H1 (cell line): ENCODE results near the gene BCAS4. TPM values are rescaled to one million over a fixed set of nuclear protein-coding genes. Genes with fewer than 3 reads are reported as not detected.

ENCODE experiments used
- polyA plus RNA-seq, 7 experiments: library from polyadenylated mRNA; depleted of rRNA in 3 of 7; stranded (reverse) in 5 of 7; unstranded in 2 of 7; fragments of >200 nt in 5 of 7; fragments of 200-250 nt in 2 of 7; gene quantifications; 1 replicate in 5 of 7; 2 replicates in 1 of 7; 4 replicates in 1 of 7; pipeline versions ENCODE4 v1.2.1 to v1.2.3, GENCODE V29; 2011 to 2013; ENCODE audit warnings: missing spikeins in 2 of 7, mixed read lengths in 2 of 7
- total RNA-seq: library from RNA; stranded (reverse); fragmentation: NEBNext Ultra II Directional; extraction: Animal tissue kit (Norgen Biotek cat#: 25700); gene quantifications from 2 replicates; pipeline ENCODE4 v1.2.1, GENCODE V29; 2021
- TF ChIP-seq, protein P1 (sequence below): fragments of 300-600 bp; sonication (generic); IDR thresholded peaks from 2 replicates; pipeline ENCODE4 v1.7.1; 2012; ENCODE audit warnings: low read length, moderate library complexity, mild to moderate bottlenecking, inconsistent platforms; ENCODE audit not compliant: insufficient replicate concordance

BCAS4 gene
- total and polyA plus RNA-seq, 2 of the 8 experiments (the other 6 are each of a cell fraction or from before 2014, with no cell fraction given): 21.2 to 23.6 TPM

DNA sequence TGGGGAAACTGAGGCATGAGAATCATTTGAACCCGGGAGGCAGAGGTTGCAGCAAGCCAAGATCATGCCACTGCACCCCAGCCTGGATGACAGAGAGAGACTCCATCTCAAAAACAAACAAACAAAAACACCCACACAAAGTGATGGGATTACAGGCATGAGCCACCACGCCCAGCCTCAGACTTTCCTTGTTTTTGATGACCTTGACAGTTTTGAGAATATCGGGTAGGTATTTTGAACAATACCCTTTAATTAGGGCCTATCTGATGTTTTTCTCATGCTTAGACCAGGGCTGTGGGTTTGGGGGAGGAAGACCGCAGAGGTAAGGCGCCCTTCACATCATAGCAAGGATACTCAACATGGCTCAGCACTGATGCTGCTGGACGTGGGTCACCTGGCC, 72.9 kb downstream of the BCAS4 start (continued):
- TF ChIP-seq, protein P1, sequence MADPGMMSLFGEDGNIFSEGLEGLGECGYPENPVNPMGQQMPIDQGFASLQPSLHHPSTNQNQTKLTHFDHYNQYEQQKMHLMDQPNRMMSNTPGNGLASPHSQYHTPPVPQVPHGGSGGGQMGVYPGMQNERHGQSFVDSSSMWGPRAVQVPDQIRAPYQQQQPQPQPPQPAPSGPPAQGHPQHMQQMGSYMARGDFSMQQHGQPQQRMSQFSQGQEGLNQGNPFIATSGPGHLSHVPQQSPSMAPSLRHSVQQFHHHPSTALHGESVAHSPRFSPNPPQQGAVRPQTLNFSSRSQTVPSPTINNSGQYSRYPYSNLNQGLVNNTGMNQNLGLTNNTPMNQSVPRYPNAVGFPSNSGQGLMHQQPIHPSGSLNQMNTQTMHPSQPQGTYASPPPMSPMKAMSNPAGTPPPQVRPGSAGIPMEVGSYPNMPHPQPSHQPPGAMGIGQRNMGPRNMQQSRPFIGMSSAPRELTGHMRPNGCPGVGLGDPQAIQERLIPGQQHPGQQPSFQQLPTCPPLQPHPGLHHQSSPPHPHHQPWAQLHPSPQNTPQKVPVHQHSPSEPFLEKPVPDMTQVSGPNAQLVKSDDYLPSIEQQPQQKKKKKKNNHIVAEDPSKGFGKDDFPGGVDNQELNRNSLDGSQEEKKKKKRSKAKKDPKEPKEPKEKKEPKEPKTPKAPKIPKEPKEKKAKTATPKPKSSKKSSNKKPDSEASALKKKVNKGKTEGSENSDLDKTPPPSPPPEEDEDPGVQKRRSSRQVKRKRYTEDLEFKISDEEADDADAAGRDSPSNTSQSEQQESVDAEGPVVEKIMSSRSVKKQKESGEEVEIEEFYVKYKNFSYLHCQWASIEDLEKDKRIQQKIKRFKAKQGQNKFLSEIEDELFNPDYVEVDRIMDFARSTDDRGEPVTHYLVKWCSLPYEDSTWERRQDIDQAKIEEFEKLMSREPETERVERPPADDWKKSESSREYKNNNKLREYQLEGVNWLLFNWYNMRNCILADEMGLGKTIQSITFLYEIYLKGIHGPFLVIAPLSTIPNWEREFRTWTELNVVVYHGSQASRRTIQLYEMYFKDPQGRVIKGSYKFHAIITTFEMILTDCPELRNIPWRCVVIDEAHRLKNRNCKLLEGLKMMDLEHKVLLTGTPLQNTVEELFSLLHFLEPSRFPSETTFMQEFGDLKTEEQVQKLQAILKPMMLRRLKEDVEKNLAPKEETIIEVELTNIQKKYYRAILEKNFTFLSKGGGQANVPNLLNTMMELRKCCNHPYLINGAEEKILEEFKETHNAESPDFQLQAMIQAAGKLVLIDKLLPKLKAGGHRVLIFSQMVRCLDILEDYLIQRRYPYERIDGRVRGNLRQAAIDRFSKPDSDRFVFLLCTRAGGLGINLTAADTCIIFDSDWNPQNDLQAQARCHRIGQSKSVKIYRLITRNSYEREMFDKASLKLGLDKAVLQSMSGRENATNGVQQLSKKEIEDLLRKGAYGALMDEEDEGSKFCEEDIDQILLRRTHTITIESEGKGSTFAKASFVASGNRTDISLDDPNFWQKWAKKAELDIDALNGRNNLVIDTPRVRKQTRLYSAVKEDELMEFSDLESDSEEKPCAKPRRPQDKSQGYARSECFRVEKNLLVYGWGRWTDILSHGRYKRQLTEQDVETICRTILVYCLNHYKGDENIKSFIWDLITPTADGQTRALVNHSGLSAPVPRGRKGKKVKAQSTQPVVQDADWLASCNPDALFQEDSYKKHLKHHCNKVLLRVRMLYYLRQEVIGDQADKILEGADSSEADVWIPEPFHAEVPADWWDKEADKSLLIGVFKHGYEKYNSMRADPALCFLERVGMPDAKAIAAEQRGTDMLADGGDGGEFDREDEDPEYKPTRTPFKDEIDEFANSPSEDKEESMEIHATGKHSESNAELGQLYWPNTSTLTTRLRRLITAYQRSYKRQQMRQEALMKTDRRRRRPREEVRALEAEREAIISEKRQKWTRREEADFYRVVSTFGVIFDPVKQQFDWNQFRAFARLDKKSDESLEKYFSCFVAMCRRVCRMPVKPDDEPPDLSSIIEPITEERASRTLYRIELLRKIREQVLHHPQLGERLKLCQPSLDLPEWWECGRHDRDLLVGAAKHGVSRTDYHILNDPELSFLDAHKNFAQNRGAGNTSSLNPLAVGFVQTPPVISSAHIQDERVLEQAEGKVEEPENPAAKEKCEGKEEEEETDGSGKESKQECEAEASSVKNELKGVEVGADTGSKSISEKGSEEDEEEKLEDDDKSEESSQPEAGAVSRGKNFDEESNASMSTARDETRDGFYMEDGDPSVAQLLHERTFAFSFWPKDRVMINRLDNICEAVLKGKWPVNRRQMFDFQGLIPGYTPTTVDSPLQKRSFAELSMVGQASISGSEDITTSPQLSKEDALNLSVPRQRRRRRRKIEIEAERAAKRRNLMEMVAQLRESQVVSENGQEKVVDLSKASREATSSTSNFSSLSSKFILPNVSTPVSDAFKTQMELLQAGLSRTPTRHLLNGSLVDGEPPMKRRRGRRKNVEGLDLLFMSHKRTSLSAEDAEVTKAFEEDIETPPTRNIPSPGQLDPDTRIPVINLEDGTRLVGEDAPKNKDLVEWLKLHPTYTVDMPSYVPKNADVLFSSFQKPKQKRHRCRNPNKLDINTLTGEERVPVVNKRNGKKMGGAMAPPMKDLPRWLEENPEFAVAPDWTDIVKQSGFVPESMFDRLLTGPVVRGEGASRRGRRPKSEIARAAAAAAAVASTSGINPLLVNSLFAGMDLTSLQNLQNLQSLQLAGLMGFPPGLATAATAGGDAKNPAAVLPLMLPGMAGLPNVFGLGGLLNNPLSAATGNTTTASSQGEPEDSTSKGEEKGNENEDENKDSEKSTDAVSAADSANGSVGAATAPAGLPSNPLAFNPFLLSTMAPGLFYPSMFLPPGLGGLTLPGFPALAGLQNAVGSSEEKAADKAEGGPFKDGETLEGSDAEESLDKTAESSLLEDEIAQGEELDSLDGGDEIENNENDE: no peak
